Activated T-helper 9 cell treated with anti-CD3 and anti-CD28 coated beads, Interleukin-2, amount 50 U/mL, for 16 hours (primary cell): ENCODE data around the gene BMP6.

Experiments used
- DNase-seq: peaks from one replicate; pipeline ENCODE4 v3.0.0-alpha.2; 2020; ENCODE audit warnings: low read depth

Gene BMP6

GRCh38 chr6:7747901-7748504, 22.1 kb downstream of the BMP6 start:
- no peak for DNase-seq

- no peak for DNase-seq
Measured at GRCh38 chr6:7749478-7749877, 23.6 kb downstream of the BMP6 start.

GRCh38 chr6:7750197-7750596, 24.3 kb downstream of the BMP6 start:
- no peak for DNase-seq

GRCh38 chr6:7758456-7758855, 32.6 kb downstream of the BMP6 start:
- no peak for DNase-seq

- no peak for DNase-seq
Measured at GRCh38 chr6:7759320-7759719, 33.4 kb downstream of the BMP6 start.

GRCh38 chr6:7761051-7761450, 35.2 kb downstream of the BMP6 start:
- DNase-seq, result no peak

- no peak for DNase-seq
Measured at GRCh38 chr6:7762760-7763159, 36.9 kb downstream of the BMP6 start.

GRCh38 chr6:7763881-7764280, 38.0 kb downstream of the BMP6 start:
- DNase-seq, result no peak

GRCh38 chr6:7765575-7766325, 39.9 kb downstream of the BMP6 start:
- DNase-seq, result no peak

GRCh38 chr6:7769702-7770101, 43.8 kb downstream of the BMP6 start:
- DNase-seq, result no peak

GRCh38 chr6:7770111-7770510, 44.2 kb downstream of the BMP6 start:
- no peak for DNase-seq

- no peak for DNase-seq
Measured at GRCh38 chr6:7770601-7771000, 44.7 kb downstream of the BMP6 start.

GRCh38 chr6:7773322-7773721, 47.4 kb downstream of the BMP6 start:
- no peak for DNase-seq

GRCh38 chr6:7773914-7774313, 48.0 kb downstream of the BMP6 start:
- DNase-seq, result no peak

- no peak for DNase-seq
Measured at GRCh38 chr6:7776509-7776908, 50.6 kb downstream of the BMP6 start.

- no peak for DNase-seq
Measured at GRCh38 chr6:7777074-7777473, 51.2 kb downstream of the BMP6 start.

GRCh38 chr6:7781240-7781639, 55.3 kb downstream of the BMP6 start:
- DNase-seq, result no peak

- DNase-seq, result no peak
Measured at GRCh38 chr6:7784248-7784647, 58.3 kb downstream of the BMP6 start.

- DNase-seq, result no peak
Measured at GRCh38 chr6:7784706-7785105, 58.8 kb downstream of the BMP6 start.

- no peak for DNase-seq
Measured at GRCh38 chr6:7785243-7786035, 59.5 kb downstream of the BMP6 start.

- DNase-seq, result no peak
Measured at GRCh38 chr6:7786214-7786661, 60.3 kb downstream of the BMP6 start.

GRCh38 chr6:7787137-7787608, 61.3 kb downstream of the BMP6 start:
- DNase-seq, result no peak

- no peak for DNase-seq
Measured at GRCh38 chr6:7787731-7788130, 61.8 kb downstream of the BMP6 start.
